Nephron (organoid): ENCODE data around the gene KATNB1.

Experiments used
- H3K27ac Mint-ChIP-seq, 3 experiments: 2 replicates each; pipeline ENCODE4 v1.8.0; 2020; ENCODE audit warnings: mixed read lengths in 3 of 3, mild to moderate bottlenecking in 2 of 3, moderate library complexity in 1 of 3
- H3K27me3 Mint-ChIP-seq: 2 replicates; pipeline ENCODE4 v1.8.0; 2021; ENCODE audit warnings: low read depth, mild to moderate bottlenecking, moderate library complexity, mixed read lengths
- H3K36me3 Mint-ChIP-seq: 2 replicates; pipeline ENCODE4 v1.8.0; 2020; ENCODE audit warnings: low read depth, mixed read lengths
- H3K4me1 Mint-ChIP-seq: 2 replicates; pipeline ENCODE4 v1.8.0; 2020; ENCODE audit warnings: mixed read lengths
- H3K4me3 Mint-ChIP-seq, 3 experiments: 2 replicates each; pipeline ENCODE4 v1.8.0; 2020; ENCODE audit warnings: mild to moderate bottlenecking in 3 of 3, mixed read lengths in 3 of 3, moderate library complexity in 2 of 3
- H3K9me3 Mint-ChIP-seq: 2 replicates; pipeline ENCODE4 v1.8.0; 2020; ENCODE audit warnings: mixed read lengths
- TF ChIP-seq, protein P1 (sequence below), 3 experiments: fragments of 200-600 bp; sonication (generic); IDR thresholded peaks; one replicate each; pipeline ENCODE4 v1.5.0; 2021; ENCODE audit warnings: antibody characterized with exemption in 3 of 3; ENCODE audit not compliant: unreplicated experiment in 3 of 3

Gene KATNB1

DNA sequence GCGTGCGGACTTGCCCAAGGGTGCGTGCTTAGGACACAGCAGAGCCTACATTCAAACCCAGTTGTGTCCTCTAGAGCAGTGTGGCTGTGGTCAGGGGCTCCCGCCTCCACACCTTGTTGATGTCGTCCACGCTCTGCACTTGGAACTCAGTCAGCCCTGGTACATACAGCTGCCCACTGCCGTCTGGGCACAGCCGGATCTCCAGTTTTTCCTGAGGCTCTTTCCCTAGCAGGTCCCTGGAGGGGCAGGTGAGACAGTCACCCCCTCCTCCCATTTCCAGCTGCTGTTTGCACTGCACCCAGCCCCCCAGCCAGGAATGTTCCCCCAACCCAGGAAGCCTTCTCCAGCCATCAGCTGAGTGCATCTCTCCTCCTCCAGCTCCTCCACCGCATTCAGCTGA, 25.7 kb downstream of the KATNB1 start:
- TF ChIP-seq, protein P1, sequence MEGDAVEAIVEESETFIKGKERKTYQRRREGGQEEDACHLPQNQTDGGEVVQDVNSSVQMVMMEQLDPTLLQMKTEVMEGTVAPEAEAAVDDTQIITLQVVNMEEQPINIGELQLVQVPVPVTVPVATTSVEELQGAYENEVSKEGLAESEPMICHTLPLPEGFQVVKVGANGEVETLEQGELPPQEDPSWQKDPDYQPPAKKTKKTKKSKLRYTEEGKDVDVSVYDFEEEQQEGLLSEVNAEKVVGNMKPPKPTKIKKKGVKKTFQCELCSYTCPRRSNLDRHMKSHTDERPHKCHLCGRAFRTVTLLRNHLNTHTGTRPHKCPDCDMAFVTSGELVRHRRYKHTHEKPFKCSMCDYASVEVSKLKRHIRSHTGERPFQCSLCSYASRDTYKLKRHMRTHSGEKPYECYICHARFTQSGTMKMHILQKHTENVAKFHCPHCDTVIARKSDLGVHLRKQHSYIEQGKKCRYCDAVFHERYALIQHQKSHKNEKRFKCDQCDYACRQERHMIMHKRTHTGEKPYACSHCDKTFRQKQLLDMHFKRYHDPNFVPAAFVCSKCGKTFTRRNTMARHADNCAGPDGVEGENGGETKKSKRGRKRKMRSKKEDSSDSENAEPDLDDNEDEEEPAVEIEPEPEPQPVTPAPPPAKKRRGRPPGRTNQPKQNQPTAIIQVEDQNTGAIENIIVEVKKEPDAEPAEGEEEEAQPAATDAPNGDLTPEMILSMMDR (IDR thresholded peaks at IDR 0.05; ENCODE audit: unreplicated experiment in 3 of 3): no peak
- no peak overlapping the region for H3K4me3 Mint-ChIP-seq
- no peak overlapping the region for H3K27ac Mint-ChIP-seq
- H3K36me3 Mint-ChIP-seq: peaks cover 10% of the 10 kb centered on the region
- H3K27me3 Mint-ChIP-seq: no peaks in the 10 kb centered on the region
- peaks cover 1% of the 10 kb centered on the region for H3K4me1 Mint-ChIP-seq
- no peaks in the 10 kb centered on the region for H3K9me3 Mint-ChIP-seq

DNA sequence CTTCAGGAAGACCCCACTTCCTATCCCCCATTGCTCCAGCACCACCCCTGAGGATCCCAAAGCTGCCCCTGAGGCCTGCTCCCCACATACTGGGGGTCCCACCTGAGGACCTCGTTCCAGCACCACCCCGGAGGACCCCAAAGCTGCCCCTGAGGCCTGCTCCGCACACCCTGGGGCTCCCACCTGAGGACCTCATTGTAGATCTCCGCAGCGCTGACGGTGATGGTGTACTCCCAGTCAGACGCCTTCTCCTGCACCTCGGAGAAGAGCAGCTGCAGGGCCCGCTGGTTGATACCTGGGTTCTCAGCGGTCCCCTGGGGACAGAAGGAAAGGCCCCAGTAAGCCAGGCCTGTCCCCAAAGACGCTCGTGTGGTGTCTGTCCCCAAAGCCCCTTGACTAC, 26.4 kb downstream of the KATNB1 start:
- Mint-ChIP-seq H3K9me3 (no peaks in the 10 kb centered on the region), H3K27ac (no peak overlapping the region), H3K4me1 (no peaks in the 10 kb centered on the region), H3K27me3 (no peaks in the 10 kb centered on the region), H3K36me3 (peaks cover 10% of the 10 kb centered on the region), H3K4me3 (no peak overlapping the region)
- TF ChIP-seq, protein P1 (IDR thresholded peaks at IDR 0.05; ENCODE audit: unreplicated experiment in 3 of 3): no peak

DNA sequence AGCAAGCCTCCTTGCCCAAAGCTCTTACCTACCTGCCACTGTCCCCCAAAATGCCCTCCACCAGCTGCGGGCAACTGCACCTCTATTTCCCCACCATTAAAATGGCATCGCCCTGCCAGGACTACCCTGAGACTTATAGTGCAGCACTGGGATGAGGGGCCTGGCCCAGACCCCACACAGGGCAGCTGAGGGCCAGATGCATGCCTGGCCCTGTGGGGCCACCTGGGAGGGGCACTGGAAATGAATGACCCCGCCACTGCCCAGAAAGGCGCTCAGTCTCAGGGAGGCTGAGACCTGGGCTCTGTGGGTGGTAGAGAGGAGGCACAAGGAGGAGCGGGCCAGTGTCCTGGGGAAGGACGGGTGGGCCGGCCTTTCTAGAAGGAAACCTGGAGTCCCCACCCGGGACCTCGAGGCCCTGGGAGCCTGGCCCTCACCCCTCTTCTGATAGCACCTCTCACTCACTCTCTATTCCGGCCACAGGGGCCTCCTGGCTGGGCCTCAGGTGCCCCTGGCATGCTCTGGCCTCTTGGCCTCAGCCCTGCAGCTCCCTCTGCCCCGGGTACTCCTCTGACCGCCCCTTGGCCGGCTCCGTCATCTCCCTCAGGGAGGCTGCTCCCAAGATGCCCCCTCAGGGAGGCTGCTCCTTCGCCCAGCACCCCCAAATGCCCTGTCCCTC, 26.9 kb downstream of the KATNB1 start:
- Mint-ChIP-seq H3K27me3 (no peaks in the 10 kb centered on the region), H3K36me3 (peaks cover 10% of the 10 kb centered on the region), H3K4me3 (no peak overlapping the region), H3K27ac (no peak overlapping the region), H3K9me3 (no peaks in the 10 kb centered on the region), H3K4me1 (no peaks in the 10 kb centered on the region)
- TF ChIP-seq, protein P1 (IDR thresholded peaks at IDR 0.05; ENCODE audit: unreplicated experiment in 3 of 3): no peak

DNA sequence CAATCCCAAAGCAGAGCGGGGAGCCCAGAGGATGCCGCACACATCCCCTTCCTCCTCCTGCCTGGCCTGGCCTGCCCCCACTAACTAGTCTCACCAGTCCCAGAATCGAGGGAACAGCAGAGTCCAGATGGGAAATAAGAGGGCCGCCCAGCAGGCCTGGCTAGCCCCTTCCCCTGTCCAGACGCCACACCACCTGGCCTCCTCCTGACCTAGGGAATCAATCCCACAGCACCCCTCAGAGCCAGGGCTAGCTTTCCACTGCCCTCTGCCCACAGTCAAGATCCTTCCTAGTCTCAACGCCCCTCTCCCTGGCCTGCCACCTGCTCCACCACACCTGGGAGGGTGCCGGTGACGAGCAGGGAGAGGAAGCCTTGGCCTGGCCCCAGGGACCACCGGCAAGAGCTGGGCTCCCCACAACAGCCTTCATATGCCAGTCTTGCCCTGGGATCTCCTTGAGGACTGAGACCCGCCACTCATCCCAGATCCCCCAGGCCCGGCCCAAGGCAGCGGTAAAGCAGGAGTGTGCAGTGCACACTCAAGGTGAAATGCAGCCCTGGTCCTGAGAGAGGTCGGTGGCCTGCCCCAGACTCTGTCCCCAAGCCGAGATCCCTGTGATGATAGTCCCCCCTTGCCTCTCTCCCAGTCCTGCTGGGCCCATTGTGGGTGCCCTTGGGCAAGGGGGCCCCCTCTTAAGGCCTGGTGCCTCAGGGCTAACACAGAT, 27.9 kb downstream of the KATNB1 start:
- H3K27ac Mint-ChIP-seq: no peak overlapping the region
- no peaks in the 10 kb centered on the region for H3K9me3 Mint-ChIP-seq
- H3K36me3 Mint-ChIP-seq: peaks cover 12% of the 10 kb centered on the region
- TF ChIP-seq, protein P1 (IDR thresholded peaks at IDR 0.05; ENCODE audit: unreplicated experiment in 3 of 3): no peak
- no peaks in the 10 kb centered on the region for H3K4me1 Mint-ChIP-seq
- H3K27me3 Mint-ChIP-seq: no peaks in the 10 kb centered on the region
- no peak overlapping the region for H3K4me3 Mint-ChIP-seq

DNA sequence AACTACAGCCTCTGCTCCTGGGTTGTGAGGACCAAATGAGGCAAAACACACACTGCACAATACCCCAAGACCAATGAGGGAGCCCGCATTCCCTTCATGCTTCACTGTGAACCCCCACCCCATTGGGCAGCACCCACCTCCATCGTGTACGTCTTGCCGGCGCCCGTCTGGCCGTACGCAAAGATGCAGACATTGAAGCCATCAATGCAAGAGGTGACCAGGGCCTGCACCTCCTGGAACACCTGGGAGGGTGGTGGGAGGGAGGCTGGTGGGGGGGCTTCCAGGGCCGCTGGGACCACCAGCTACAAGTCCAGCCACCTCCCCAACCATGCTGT, 28.4 kb downstream of the KATNB1 start:
- TF ChIP-seq, protein P1 (IDR thresholded peaks at IDR 0.05; ENCODE audit: unreplicated experiment in 3 of 3): no peak
- Mint-ChIP-seq H3K4me3 (no peak overlapping the region), H3K36me3 (peaks cover 14% of the 10 kb centered on the region), H3K27me3 (no peaks in the 10 kb centered on the region), H3K9me3 (no peaks in the 10 kb centered on the region), H3K4me1 (no peaks in the 10 kb centered on the region), H3K27ac (no peak overlapping the region)
